B cell (primary cell): ENCODE results near the gene SLCO2B1.

Experiments
- EZH2 ChIP-seq: IDR thresholded peaks from 2 replicates; pipeline ENCODE4 v1.6.1; 2012; ENCODE audit warnings: borderline replicate concordance, low read depth, mild to moderate bottlenecking, moderate library complexity, low read length; ENCODE audit not compliant: insufficient read depth, poor library complexity, severe bottlenecking
- TF ChIP-seq, protein P1 (sequence below): fragments of 200-600 bp; IDR thresholded peaks from one replicate; pipeline ENCODE4 v1.8.0; 2022; ENCODE audit warnings: antibody characterized with exemption, mild to moderate bottlenecking

GRCh38 chr11:75152090-75152489, 1.2 kb downstream of the SLCO2B1 start:
- TF ChIP-seq, protein P1, sequence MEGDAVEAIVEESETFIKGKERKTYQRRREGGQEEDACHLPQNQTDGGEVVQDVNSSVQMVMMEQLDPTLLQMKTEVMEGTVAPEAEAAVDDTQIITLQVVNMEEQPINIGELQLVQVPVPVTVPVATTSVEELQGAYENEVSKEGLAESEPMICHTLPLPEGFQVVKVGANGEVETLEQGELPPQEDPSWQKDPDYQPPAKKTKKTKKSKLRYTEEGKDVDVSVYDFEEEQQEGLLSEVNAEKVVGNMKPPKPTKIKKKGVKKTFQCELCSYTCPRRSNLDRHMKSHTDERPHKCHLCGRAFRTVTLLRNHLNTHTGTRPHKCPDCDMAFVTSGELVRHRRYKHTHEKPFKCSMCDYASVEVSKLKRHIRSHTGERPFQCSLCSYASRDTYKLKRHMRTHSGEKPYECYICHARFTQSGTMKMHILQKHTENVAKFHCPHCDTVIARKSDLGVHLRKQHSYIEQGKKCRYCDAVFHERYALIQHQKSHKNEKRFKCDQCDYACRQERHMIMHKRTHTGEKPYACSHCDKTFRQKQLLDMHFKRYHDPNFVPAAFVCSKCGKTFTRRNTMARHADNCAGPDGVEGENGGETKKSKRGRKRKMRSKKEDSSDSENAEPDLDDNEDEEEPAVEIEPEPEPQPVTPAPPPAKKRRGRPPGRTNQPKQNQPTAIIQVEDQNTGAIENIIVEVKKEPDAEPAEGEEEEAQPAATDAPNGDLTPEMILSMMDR = no peak
- no peak for TF ChIP-seq EZH2
